Progenitor cell of endocrine pancreas (in vitro differentiated cells): ENCODE data around the gene IQCB1. TPM values are rescaled to one million over a fixed set of nuclear protein-coding genes. Genes with fewer than 3 reads are reported as not detected.
A peak's percentile ranks its signal among the peaks of the same experiment; 100 is the strongest.

ENCODE experiments used
- DNase-seq: peaks from one replicate; pipeline ENCODE4 v3.0.0; 2021; ENCODE audit warnings: low spot score; ENCODE audit not compliant: unreplicated experiment
- H3K27ac Mint-ChIP-seq: 2 replicates; pipeline ENCODE4 v1.8.0; 2021; ENCODE audit warnings: mild to moderate bottlenecking, moderate library complexity, mixed read lengths
- H3K27me3 Mint-ChIP-seq: 2 replicates; pipeline ENCODE4 v1.8.0; 2021; ENCODE audit warnings: mixed read lengths
- H3K36me3 Mint-ChIP-seq: 2 replicates; pipeline ENCODE4 v1.8.0; 2022; ENCODE audit warnings: mixed read lengths; ENCODE audit not compliant: insufficient read depth
- H3K4me1 Mint-ChIP-seq: 2 replicates; pipeline ENCODE4 v1.8.0; 2021; ENCODE audit warnings: low read depth, mixed read lengths
- H3K4me3 Mint-ChIP-seq: 2 replicates; pipeline ENCODE4 v1.8.0; 2021; ENCODE audit warnings: low read depth, mild to moderate bottlenecking, moderate library complexity, mixed read lengths
- H3K9me3 Mint-ChIP-seq: 2 replicates; pipeline ENCODE4 v1.8.0; 2021; ENCODE audit warnings: low read depth, mixed read lengths
- total RNA-seq: library from RNA; stranded (reverse); gene quantifications from 2 replicates; pipeline ENCODE4 v1.2.1, GENCODE V29; 2021
- TF ChIP-seq, protein P1 (sequence below): fragments of 200-600 bp; sonication (generic); IDR thresholded peaks from one replicate; pipeline ENCODE4 v1.5.0; 2021; ENCODE audit warnings: antibody characterized with exemption, mild to moderate bottlenecking; ENCODE audit not compliant: unreplicated experiment

The IQCB1 gene
- total RNA-seq, 1 donor from 2014 or later, result 38.7 TPM

DNA sequence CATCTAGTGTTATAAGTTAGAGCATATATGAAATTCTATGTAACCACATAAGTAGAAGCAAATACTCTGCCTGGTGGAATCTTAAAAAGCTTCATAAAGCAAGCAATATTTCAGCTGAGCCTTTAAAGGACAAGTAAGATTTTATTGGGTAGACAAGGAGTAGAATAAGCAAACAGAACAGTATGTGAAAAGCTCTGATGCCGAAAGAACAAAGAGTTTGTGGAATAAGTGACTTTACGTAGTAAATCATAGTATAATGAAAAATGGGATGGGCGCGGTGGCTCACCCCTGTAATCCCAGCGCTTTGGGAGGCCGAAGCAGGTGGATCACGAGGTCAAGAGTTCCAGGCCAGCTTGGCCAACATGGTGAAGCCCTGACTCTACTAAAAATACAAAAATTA is 10.0 kb upstream of the IQCB1 start:
- H3K4me3 Mint-ChIP-seq, result no peak overlapping the region
- no peaks in the 10 kb centered on the region for H3K9me3 Mint-ChIP-seq
- TF ChIP-seq, protein P1, sequence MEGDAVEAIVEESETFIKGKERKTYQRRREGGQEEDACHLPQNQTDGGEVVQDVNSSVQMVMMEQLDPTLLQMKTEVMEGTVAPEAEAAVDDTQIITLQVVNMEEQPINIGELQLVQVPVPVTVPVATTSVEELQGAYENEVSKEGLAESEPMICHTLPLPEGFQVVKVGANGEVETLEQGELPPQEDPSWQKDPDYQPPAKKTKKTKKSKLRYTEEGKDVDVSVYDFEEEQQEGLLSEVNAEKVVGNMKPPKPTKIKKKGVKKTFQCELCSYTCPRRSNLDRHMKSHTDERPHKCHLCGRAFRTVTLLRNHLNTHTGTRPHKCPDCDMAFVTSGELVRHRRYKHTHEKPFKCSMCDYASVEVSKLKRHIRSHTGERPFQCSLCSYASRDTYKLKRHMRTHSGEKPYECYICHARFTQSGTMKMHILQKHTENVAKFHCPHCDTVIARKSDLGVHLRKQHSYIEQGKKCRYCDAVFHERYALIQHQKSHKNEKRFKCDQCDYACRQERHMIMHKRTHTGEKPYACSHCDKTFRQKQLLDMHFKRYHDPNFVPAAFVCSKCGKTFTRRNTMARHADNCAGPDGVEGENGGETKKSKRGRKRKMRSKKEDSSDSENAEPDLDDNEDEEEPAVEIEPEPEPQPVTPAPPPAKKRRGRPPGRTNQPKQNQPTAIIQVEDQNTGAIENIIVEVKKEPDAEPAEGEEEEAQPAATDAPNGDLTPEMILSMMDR, result no peak
- no peak for DNase-seq
- H3K27ac Mint-ChIP-seq, result no peak overlapping the region
- peaks cover 3% of the 10 kb centered on the region for H3K36me3 Mint-ChIP-seq
- H3K4me1 Mint-ChIP-seq, result no peaks in the 10 kb centered on the region
- no peaks in the 10 kb centered on the region for H3K27me3 Mint-ChIP-seq

DNA sequence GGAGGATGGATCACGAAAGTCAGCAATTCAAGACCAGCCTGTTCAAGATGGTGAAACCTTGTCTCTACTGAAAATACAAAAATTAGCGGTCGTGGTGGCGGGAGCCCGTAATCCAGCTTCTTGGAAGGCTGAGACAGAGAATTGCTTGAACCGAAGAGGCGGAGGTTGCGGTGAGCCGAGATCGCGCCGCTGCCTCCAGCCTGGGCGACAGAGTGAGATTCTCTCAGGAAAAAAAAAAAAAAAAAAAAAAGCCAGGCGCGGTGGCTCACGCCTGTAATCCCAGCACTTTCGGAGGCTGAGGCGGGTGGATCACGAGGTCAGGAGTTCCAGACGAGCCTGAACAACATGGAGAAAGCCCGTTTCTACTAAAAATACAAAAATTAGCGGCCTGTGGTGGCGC is 5.1 kb upstream of the IQCB1 start:
- H3K27me3 Mint-ChIP-seq, result peaks cover 23% of the 10 kb centered on the region
- DNase-seq, result no peak
- no peak overlapping the region for H3K4me3 Mint-ChIP-seq
- H3K4me1 Mint-ChIP-seq, result peaks cover 14% of the 10 kb centered on the region
- H3K9me3 Mint-ChIP-seq, result no peaks in the 10 kb centered on the region
- no peak overlapping the region for H3K27ac Mint-ChIP-seq
- peaks cover 5% of the 10 kb centered on the region for H3K36me3 Mint-ChIP-seq
- TF ChIP-seq, protein P1, result no peak

DNA sequence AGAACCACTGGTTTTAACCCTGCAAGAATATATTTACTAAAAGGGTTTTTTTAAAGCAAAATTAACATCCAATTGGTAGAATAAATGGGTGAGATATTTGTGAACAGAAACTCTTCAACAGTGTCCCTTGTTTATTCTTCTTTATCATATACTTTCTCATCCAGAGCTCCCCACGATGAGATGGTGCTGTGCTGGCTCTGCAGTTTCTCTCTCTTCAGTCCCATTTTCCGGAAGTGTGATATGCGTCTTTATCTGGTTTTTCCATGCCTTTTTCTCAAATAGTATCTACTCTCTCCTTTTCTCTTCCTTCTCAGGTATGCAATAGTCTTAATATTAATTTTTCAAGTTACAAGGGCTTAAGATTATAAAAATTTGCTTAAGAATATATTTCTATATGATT is 1.6 kb upstream of the IQCB1 start:
- DNase-seq, result no peak
- TF ChIP-seq, protein P1, result no peak
- H3K27me3 Mint-ChIP-seq, result peaks cover 24% of the 10 kb centered on the region
- H3K4me3 Mint-ChIP-seq, result peak overlapping the region; percentile 98
- H3K4me1 Mint-ChIP-seq, result peaks cover 25% of the 10 kb centered on the region
- H3K9me3 Mint-ChIP-seq, result no peaks in the 10 kb centered on the region
- no peak overlapping the region for H3K27ac Mint-ChIP-seq
- peaks cover 8% of the 10 kb centered on the region for H3K36me3 Mint-ChIP-seq

GRCh38 chr3:121836064-121836463 is 1.2 kb upstream of the IQCB1 start:
- Mint-ChIP-seq H3K9me3 (no peaks in the 10 kb centered on the region), H3K27ac (no peak overlapping the region), H3K4me3 (peak overlapping the region; percentile 98), H3K27me3 (peaks cover 24% of the 10 kb centered on the region), H3K4me1 (peaks cover 25% of the 10 kb centered on the region), H3K36me3 (peaks cover 10% of the 10 kb centered on the region)
- TF ChIP-seq, protein P1, result no peak
- DNase-seq, result no peak

- DNase-seq, result no peak
- Mint-ChIP-seq H3K27ac (peak overlapping the region; percentile 93), H3K4me1 (peaks cover 25% of the 10 kb centered on the region), H3K27me3 (peaks cover 24% of the 10 kb centered on the region), H3K36me3 (peaks cover 8% of the 10 kb centered on the region), H3K4me3 (peak overlapping the region; percentile 98), H3K9me3 (no peaks in the 10 kb centered on the region)
- TF ChIP-seq, protein P1, result no peak
Measured at GRCh38 chr3:121835465-121835801, 573 bp upstream of the IQCB1 start.
